HK-2 (cell line): ENCODE measurements around the gene TFDP2.
"Not testable (repeated sequence)": the region's sequence is repeated elsewhere in the genome, so short reads cannot be mapped to it uniquely, and the experiment has no call there.

ENCODE experiments used
- DNase-seq: peaks from one replicate; pipeline ENCODE4 v3.0.0-alpha.2; 2018; ENCODE audit not compliant: unreplicated experiment

TFDP2 gene

DNA sequence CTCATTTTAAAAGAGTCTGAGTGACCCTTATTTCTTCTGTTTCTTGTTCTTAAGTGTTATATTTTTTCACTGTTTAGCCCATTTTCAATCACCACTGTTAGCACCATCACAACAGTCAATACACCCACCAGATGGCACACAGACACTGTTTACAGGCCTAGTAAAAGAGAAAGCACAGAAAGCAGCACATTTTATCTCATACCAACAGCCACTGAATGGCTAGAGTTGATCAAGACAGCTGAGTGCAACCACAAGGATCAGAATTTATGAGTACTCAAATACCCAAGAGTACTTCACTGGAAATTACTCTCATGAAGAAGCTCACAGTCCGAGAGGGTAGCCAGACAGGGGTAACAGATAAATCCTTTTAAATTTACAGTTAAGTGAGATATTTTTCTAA lies 127.0 kb downstream of the TFDP2 start:
- DNase-seq, result no peak

DNA sequence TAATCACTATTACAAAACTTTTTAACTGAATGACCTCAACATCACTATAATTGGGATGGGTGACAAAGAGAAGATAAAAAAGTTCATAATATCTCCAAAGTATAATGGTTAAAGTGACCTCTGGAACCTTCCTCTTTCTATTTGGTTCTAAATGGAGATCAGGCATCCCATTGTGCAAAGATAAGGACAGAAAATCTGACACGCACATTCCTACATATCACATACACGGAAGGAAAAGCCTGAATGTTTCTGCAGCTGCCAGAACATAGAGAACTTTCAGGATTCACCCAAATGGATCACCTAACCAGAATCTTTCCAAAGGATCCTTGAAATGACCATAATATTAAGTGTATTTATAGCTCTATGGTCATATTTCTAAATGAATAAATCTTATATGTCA lies 128.2 kb downstream of the TFDP2 start:
- no peak for DNase-seq

GRCh38 chr3:142019794-142020320 lies 129.5 kb downstream of the TFDP2 start:
- peak; percentile 15 for DNase-seq

DNA sequence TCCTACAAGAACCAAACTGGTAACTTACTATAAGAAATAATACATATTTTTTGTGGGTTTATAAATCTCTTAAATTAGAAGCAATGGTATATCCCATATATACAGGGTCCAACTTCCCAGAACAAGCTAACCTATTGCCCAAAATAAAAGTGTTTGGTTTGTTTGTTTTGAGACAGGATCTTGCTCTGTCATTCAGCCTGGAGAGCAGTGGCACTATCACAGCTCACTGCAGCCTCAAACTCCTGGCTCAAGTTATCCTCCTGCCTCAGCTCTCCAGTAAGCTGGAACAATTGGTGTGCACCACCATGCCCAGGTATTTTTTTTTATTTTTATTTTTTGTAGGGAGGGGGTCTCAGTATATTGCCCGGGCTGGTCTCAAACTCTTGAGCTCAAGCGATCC lies 135.4 kb downstream of the TFDP2 start:
- no peak for DNase-seq

GRCh38 chr3:142013326-142013980 lies 135.9 kb downstream of the TFDP2 start:
- DNase-seq, result no peak

GRCh38 chr3:142009029-142009428 lies 140.3 kb downstream of the TFDP2 start:
- no peak for DNase-seq

DNA sequence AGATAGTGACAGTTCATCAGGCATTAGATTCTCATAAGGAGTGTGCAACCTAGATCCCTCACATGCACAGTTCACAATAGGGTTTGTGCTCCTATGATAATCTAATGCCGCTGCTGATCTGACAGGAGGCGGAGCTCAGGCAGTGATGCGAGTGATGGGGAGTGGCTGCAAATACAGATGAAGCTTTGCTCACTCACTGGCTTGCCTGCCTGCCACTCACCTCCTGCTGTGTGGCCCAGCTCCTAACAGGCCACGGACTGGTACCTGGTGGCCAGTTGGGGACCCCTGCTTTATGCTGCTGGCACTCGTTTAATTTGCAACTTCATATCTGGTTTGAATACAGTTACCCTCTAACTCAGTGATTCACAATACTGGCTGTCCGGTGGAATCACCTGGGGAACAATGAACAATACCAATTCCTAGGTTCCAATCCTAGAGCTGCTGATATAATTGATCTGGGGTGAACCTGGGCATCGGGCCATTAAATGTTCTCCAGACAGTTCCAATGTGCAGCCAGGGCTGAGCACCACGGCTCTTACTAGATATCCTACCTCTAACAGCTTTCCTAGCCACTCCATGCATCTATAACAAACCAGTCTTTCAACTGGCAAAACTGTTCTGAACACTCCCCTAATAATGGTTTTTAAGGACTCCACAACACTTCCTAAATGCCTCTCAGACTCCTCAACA lies 141.5 kb downstream of the TFDP2 start:
- no peak for DNase-seq

DNA sequence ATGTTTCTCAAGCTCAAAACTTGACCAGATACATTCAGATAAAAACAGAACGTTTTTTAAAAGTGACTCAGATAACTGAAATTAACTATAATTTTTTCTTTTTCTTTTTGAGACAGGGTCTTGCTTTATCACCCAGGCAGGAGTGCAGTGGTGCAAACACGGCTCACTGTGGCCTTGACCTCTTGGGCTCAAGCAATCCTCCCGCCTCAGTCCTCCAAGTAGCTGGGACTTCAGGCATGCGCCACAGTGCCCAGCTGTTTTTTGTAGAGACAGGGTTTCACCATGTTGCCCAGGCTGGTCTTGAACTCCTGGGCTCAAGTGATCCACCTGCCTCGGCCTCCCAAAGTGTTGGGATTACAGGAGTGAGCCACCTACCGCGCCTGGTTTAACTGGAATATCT lies 144.4 kb downstream of the TFDP2 start:
- not testable (repeated sequence) for DNase-seq

- DNase-seq, result no peak
Observed at GRCh38 chr3:142004025-142004424, 145.3 kb downstream of the TFDP2 start.

- DNase-seq, result no peak
Observed at GRCh38 chr3:142003291-142003690, 146.1 kb downstream of the TFDP2 start.

- no peak for DNase-seq
Observed at GRCh38 chr3:142000325-142000870, 148.9 kb downstream of the TFDP2 start.

- DNase-seq, result no peak
Observed at GRCh38 chr3:141998669-141999290, 150.6 kb downstream of the TFDP2 start.

GRCh38 chr3:141996437-141996836 lies 152.9 kb downstream of the TFDP2 start:
- no peak for DNase-seq

- no peak for DNase-seq
Observed at GRCh38 chr3:141994856-141995255, 154.5 kb downstream of the TFDP2 start.

GRCh38 chr3:141992512-141992911 lies 156.8 kb downstream of the TFDP2 start:
- DNase-seq, result no peak

DNA sequence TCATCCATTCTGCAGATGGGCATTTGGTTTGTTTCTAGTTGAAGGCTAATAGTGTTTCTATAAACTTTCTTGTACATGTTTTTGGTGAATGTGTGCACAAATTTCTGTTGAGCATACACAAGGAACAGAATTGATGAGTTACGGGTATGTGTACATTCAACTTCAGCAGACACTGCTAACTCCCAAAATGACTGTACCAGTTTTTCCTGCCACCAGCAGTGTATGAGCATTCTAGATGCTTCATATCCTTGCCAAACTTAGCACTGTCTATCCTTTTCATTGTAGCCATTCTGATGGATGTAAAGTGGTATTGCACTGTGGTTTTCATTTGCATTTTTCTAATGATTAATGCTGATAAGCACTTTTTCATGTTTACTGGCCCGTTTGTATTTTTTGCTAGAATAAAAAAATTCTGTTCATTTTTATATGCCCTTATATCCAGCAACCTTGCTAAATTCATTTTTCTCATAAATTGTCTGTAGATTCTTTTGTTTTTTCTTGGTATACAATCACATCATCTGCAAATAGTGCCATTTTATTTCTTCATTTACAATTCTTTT lies 162.7 kb downstream of the TFDP2 start:
- no peak for DNase-seq

- no peak for DNase-seq
Observed at GRCh38 chr3:141981084-141981483, 168.3 kb downstream of the TFDP2 start.

GRCh38 chr3:141979050-141979671 lies 170.2 kb downstream of the TFDP2 start:
- no peak for DNase-seq

GRCh38 chr3:141974777-141975176 lies 174.6 kb downstream of the TFDP2 start:
- not testable (repeated sequence) for DNase-seq

- DNase-seq, result no peak
Observed at GRCh38 chr3:141972399-141972798, 176.9 kb downstream of the TFDP2 start.

DNA sequence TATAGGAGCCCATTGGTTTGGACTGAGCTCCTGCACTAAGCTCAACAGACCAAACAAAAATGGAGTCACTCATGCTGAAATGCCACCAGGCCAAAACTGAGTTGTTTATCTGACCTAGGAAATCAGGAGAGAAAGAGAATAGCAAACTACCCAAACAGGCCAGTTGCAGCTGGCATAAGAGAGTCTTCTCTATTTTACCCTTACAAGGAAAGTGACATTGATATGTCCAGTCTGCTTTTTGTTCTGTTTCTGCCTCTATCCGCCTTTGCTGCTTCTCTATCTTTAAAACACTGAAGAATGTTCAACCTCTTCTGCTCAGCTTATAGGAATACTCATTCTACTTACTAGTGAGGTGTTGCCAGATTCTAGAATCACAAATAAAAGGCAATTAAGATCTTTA lies 177.8 kb downstream of the TFDP2 start:
- DNase-seq, result no peak

DNA sequence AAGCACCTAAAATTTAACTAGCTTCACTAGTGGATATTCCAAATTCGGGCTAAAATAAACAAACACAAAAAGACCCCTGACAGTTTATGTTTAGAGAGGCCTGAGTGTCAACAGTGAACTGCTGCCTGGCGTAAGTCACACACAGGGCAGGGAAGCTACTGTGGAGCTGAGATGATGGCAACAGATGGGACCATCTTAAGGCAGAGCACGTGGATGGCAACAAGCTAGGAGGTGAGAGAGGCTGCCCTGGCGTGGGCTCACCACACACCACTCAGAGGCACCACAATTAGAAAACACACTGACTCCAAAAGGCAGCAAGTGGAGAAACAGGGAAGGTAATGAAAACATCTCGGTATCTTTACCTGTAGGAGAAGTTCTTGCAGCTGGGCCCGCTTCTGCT lies 179.6 kb downstream of the TFDP2 start:
- no peak for DNase-seq
